ENCODE measurements around the gene NPL.

NPL gene

GRCh38 chr1:182785181-182785580, 4.4 kb upstream of the NPL start:
- no peaks in the 10 kb centered on the region for H3K9me2 ChIP-seq (replicated peaks; ENCODE audit: insufficient read depth, low read length)
- H3K79me2 ChIP-seq (ENCODE audit: low read length), result no peaks in the 10 kb centered on the region
- H3K4me1 ChIP-seq (ENCODE audit: low read length), result 0 out of 2 replicates have a peak, but pooled peaks cover 9% of the 10 kb centered on the region
- no peak for DNase-seq
- H3K36me3 ChIP-seq (replicated peaks; ENCODE audit: insufficient read depth, low read length), result no peaks in the 10 kb centered on the region
- no peak overlapping the region for H3K9ac ChIP-seq (ENCODE audit: low read length)
- H3K4me3 ChIP-seq (ENCODE audit: low read length), result no peak overlapping the region
- TF ChIP-seq EZH2 (optimal IDR thresholded peaks at IDR 0.05; ENCODE audit: low read depth, low read length) (no peak), EZH2phosphoT487 (IDR thresholded peaks at IDR 0.05; ENCODE audit: low read length) (no peak)
- TF ChIP-seq, protein P1, sequence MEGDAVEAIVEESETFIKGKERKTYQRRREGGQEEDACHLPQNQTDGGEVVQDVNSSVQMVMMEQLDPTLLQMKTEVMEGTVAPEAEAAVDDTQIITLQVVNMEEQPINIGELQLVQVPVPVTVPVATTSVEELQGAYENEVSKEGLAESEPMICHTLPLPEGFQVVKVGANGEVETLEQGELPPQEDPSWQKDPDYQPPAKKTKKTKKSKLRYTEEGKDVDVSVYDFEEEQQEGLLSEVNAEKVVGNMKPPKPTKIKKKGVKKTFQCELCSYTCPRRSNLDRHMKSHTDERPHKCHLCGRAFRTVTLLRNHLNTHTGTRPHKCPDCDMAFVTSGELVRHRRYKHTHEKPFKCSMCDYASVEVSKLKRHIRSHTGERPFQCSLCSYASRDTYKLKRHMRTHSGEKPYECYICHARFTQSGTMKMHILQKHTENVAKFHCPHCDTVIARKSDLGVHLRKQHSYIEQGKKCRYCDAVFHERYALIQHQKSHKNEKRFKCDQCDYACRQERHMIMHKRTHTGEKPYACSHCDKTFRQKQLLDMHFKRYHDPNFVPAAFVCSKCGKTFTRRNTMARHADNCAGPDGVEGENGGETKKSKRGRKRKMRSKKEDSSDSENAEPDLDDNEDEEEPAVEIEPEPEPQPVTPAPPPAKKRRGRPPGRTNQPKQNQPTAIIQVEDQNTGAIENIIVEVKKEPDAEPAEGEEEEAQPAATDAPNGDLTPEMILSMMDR (IDR thresholded peaks at IDR 0.05; ENCODE audit: low read length), result no peak
- H2AFZ ChIP-seq (ENCODE audit: low read length), result no peak overlapping the region
- H3K4me2 ChIP-seq (ENCODE audit: low read depth, low read length), result no peak overlapping the region
- H4K20me1 ChIP-seq (ENCODE audit: insufficient read depth, low read length), result no peaks in the 10 kb centered on the region
- H3K27me3 ChIP-seq (replicated peaks; ENCODE audit: insufficient read depth, low read length), result peaks cover 16% of the 10 kb centered on the region; the same call in 1 of the 2 replicates
- no peak overlapping the region for H3K27ac ChIP-seq (ENCODE audit: low read length)
- H3F3A ChIP-seq (ENCODE audit: insufficient read depth, low read length), result no peaks in the 10 kb centered on the region
- H3K9me3 ChIP-seq (replicated peaks; ENCODE audit: insufficient read depth, low read length), result no peaks in the 10 kb centered on the region

DNA sequence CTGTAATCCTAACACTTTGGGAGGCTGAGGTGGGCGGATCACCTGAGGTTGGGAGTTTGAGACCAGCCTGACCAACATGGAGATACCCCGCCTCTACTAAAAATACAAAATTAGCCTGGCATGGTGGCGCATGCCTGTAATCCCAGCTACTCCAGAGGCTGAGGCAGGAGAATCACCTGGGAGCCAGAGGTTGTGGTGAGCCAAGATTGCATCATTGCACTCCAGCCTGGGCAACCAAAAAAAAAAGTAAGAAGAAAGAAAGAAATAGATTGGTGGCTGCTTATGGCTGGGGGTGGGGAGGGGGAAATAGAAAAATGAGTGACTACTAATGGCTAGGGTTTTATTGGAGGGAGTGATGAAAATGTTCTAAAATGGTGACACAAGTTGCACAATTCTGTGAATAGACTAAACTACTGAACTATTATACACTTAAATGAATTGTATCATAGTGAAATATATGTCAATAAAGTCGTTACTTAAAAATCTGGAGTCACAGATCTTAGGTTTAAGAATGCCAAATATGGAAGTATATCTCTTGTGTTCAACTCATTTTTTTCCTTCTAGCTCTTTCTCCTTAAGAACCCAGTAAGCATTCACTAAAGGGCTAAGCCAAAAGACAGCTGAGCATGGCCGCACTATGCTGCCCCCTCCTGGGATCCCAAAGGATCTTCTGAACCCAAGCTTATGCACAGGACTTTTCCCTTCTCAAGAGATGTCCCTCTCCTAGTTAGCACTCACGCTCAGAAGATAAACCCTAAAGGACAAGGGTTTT, 3.2 kb upstream of the NPL start:
- H3K27me3 ChIP-seq (replicated peaks; ENCODE audit: insufficient read depth, low read length), result peaks cover 20% of the 10 kb centered on the region
- no peak overlapping the region for H2AFZ ChIP-seq (ENCODE audit: low read length)
- H3K27ac ChIP-seq (ENCODE audit: low read length), result no peak overlapping the region
- H4K20me1 ChIP-seq (ENCODE audit: insufficient read depth, low read length), result no peaks in the 10 kb centered on the region
- H3K4me1 ChIP-seq (ENCODE audit: low read length), result 0 out of 2 replicates have a peak, but pooled peaks cover 9% of the 10 kb centered on the region
- no peak overlapping the region for H3K9ac ChIP-seq (ENCODE audit: low read length)
- no peak for TF ChIP-seq EZH2phosphoT487 (IDR thresholded peaks at IDR 0.05; ENCODE audit: low read length)
- TF ChIP-seq, protein P1 (IDR thresholded peaks at IDR 0.05; ENCODE audit: low read length), result peak; percentile 87
- no peak for TF ChIP-seq EZH2 (optimal IDR thresholded peaks at IDR 0.05; ENCODE audit: low read depth, low read length)
- H3K4me3 ChIP-seq (ENCODE audit: low read length), result no peak overlapping the region
- no peak overlapping the region for H3K4me2 ChIP-seq (ENCODE audit: low read depth, low read length)
- no peaks in the 10 kb centered on the region for H3K9me2 ChIP-seq (replicated peaks; ENCODE audit: insufficient read depth, low read length)
- no peaks in the 10 kb centered on the region for H3K9me3 ChIP-seq (replicated peaks; ENCODE audit: insufficient read depth, low read length)
- no peaks in the 10 kb centered on the region for H3K79me2 ChIP-seq (ENCODE audit: low read length)
- DNase-seq, result peak; percentile 69
- H3K36me3 ChIP-seq (replicated peaks; ENCODE audit: insufficient read depth, low read length), result no peaks in the 10 kb centered on the region
- H3F3A ChIP-seq (ENCODE audit: insufficient read depth, low read length), result no peaks in the 10 kb centered on the region

DNA sequence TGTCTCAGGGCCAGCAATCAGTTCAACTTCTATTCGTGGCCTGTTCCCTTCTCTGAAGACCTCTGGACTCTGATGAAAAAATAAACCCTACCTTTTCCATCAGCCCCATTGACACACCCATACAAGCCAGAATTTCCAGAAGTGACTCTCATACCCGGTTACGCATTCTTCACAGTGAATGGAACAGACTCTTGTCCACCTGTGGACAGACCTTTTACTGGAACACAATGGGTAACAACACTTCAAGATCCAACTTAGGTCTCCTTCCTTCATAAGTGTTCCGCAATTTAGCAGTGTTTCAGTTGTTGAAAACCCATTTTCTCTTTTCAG, 2.6 kb upstream of the NPL start:
- Histone ChIP-seq H3K4me3 (ENCODE audit: low read length) (no peak overlapping the region), H3K79me2 (ENCODE audit: low read length) (no peaks in the 10 kb centered on the region), H3F3A (ENCODE audit: insufficient read depth, low read length) (no peaks in the 10 kb centered on the region), H3K9ac (ENCODE audit: low read length) (no peak overlapping the region), H3K9me3 (replicated peaks; ENCODE audit: insufficient read depth, low read length) (no peaks in the 10 kb centered on the region), H4K20me1 (ENCODE audit: insufficient read depth, low read length) (no peaks in the 10 kb centered on the region), H3K27me3 (replicated peaks; ENCODE audit: insufficient read depth, low read length) (peaks cover 20% of the 10 kb centered on the region), H3K27ac (ENCODE audit: low read length) (no peak overlapping the region), H3K9me2 (replicated peaks; ENCODE audit: insufficient read depth, low read length) (no peaks in the 10 kb centered on the region), H3K36me3 (replicated peaks; ENCODE audit: insufficient read depth, low read length) (no peaks in the 10 kb centered on the region), H3K4me1 (ENCODE audit: low read length) (0 out of 2 replicates have a peak, but pooled peaks cover 9% of the 10 kb centered on the region), H2AFZ (ENCODE audit: low read length) (no peak overlapping the region), H3K4me2 (ENCODE audit: low read depth, low read length) (no peak overlapping the region)
- TF ChIP-seq, protein P1 (IDR thresholded peaks at IDR 0.05; ENCODE audit: low read length), result no peak
- TF ChIP-seq EZH2 (optimal IDR thresholded peaks at IDR 0.05; ENCODE audit: low read depth, low read length), result no peak
- no peak for TF ChIP-seq EZH2phosphoT487 (IDR thresholded peaks at IDR 0.05; ENCODE audit: low read length)
- no peak for DNase-seq

All from MM.1S (cell line).